Measurements from ENCODE around the gene LBH.

Gene LBH

GRCh38 chr2:30217644-30218337 lies 13.5 kb upstream of the LBH start:
- no peak for DNase-seq

GRCh38 chr2:30218338-30218713 lies 13.0 kb upstream of the LBH start:
- DNase-seq = no peak

- no peak for DNase-seq
These were observed 12.5 kb upstream of the LBH start for GRCh38 chr2:30218814-30219213.

- no peak for DNase-seq
These were observed 11.2 kb upstream of the LBH start for GRCh38 chr2:30219886-30220875.

GRCh38 chr2:30221531-30221930 lies 9.8 kb upstream of the LBH start:
- DNase-seq = no peak

GRCh38 chr2:30222031-30222430 lies 9.3 kb upstream of the LBH start:
- DNase-seq = no peak

- no peak for DNase-seq
These were observed 8.5 kb upstream of the LBH start for GRCh38 chr2:30222636-30223360.

- peak; percentile 30 to 48 for DNase-seq
These were observed 7.9 kb upstream of the LBH start for GRCh38 chr2:30223413-30223874.

- DNase-seq = no peak
These were observed 7.2 kb upstream of the LBH start for GRCh38 chr2:30224151-30224550.

GRCh38 chr2:30225131-30225762 lies 6.1 kb upstream of the LBH start:
- peak; percentile 44 to 70 for DNase-seq

GRCh38 chr2:30226144-30227032 lies 4.9 kb upstream of the LBH start:
- DNase-seq = no peak

GRCh38 chr2:30229596-30229995 lies 1.7 kb upstream of the LBH start:
- no peak for DNase-seq

- no peak for DNase-seq
These were observed 680 bp upstream of the LBH start for GRCh38 chr2:30230497-30231211.

GRCh38 chr2:30231996-30232800 lies 864 bp downstream of the LBH start:
- peak; percentile 84 to 87 for DNase-seq

GRCh38 chr2:30232801-30233130 lies 1.4 kb downstream of the LBH start:
- peak in 1 of 2 donors; percentile 29 for DNase-seq

- DNase-seq = no peak
These were observed 2.1 kb downstream of the LBH start for GRCh38 chr2:30233271-30234009.

- DNase-seq = no peak
These were observed 3.0 kb downstream of the LBH start for GRCh38 chr2:30234180-30234971.

- DNase-seq = peak; percentile 17 to 51
These were observed 3.8 kb downstream of the LBH start for GRCh38 chr2:30235008-30235655.
